C4-2B (cell line): Measurements from ENCODE around the gene LDHB.

ENCODE experiments used
- ZFX ChIP-seq: fragments of 450-650 bp; IDR thresholded peaks from 2 replicates; pipeline ENCODE4 v1.6.1; 2017
- TF ChIP-seq, protein P1 (sequence below): fragments of 450-650 bp; conservative IDR thresholded peaks from 2 replicates; pipeline ENCODE4 v1.5.1; 2017; ENCODE audit warnings: mild to moderate bottlenecking

- TF ChIP-seq, protein P1, sequence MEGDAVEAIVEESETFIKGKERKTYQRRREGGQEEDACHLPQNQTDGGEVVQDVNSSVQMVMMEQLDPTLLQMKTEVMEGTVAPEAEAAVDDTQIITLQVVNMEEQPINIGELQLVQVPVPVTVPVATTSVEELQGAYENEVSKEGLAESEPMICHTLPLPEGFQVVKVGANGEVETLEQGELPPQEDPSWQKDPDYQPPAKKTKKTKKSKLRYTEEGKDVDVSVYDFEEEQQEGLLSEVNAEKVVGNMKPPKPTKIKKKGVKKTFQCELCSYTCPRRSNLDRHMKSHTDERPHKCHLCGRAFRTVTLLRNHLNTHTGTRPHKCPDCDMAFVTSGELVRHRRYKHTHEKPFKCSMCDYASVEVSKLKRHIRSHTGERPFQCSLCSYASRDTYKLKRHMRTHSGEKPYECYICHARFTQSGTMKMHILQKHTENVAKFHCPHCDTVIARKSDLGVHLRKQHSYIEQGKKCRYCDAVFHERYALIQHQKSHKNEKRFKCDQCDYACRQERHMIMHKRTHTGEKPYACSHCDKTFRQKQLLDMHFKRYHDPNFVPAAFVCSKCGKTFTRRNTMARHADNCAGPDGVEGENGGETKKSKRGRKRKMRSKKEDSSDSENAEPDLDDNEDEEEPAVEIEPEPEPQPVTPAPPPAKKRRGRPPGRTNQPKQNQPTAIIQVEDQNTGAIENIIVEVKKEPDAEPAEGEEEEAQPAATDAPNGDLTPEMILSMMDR, result no peak
- no peak for TF ChIP-seq ZFX
These were observed 5.8 kb downstream of the LDHB start for GRCh38 chr12:21651821-21652220.
